ENCODE measurements around the gene UHMK1. TPM values are rescaled to one million over a fixed set of nuclear protein-coding genes. Genes with fewer than 3 reads are reported as not detected.

Gene UHMK1
- total RNA-seq, 4 donors from 2014 or later, result 26.5 to 57.1 (median 43.3) TPM

- peak; percentile 53 for DNase-seq
- intact Hi-C loops (cut with DNase I; ENCODE audit: low total_unique reads), result no loop called here
- H3K9me3 ChIP-seq, result no peaks in the 10 kb centered on the region
- no peak overlapping the region for H3K27ac ChIP-seq
- no peak overlapping the region for H3K4me3 ChIP-seq
- no peak for TF ChIP-seq POLR2A (IDR thresholded peaks at IDR 0.05)
- WGBS, 2 donors (ENCODE audit: low coverage in 1 of 2), result 57 to 62% methylated on average over 2 to 7 of the region's 7 CpGs
- no peaks in the 10 kb centered on the region for H3K27me3 ChIP-seq
- in situ Hi-C loops (cut with MboI; ENCODE audit: low pct_ligation_motif_present in 1 of 4, low pct_unique_long_range_greater_than_20kb in 1 of 4, low sequenced_read_pairs in 3 of 4), result no loop called here
- peaks cover 0 to 4% (median 0%) of the 10 kb centered on the region in 4 donors for H3K4me1 ChIP-seq
- H3K36me3 ChIP-seq, result peaks cover 0 to 10% (median 3%) of the 10 kb centered on the region in 4 donors
These were observed 32.8 kb downstream of the UHMK1 start for GRCh38 chr1:162530307-162530987.

- WGBS, 2 donors (ENCODE audit: low coverage in 1 of 2), result 94% methylated on average over 1 of the region's 1 CpG; no CpG with 5 or more reads in 1 of the 2 donors
- H3K4me1 ChIP-seq, result peaks cover 0 to 4% (median 0%) of the 10 kb centered on the region in 4 donors
- DNase-seq, result no peak
- no peaks in the 10 kb centered on the region for H3K27me3 ChIP-seq
- in situ Hi-C loops (cut with MboI; ENCODE audit: low pct_ligation_motif_present in 1 of 4, low pct_unique_long_range_greater_than_20kb in 1 of 4, low sequenced_read_pairs in 3 of 4) (no loop called here), intact Hi-C loops (cut with DNase I; ENCODE audit: low total_unique reads) (no loop called here)
- H3K36me3 ChIP-seq, result peaks cover 0 to 6% (median under 1%) of the 10 kb centered on the region in 4 donors
- no peaks in the 10 kb centered on the region for H3K9me3 ChIP-seq
- no peak overlapping the region for H3K27ac ChIP-seq
- no peak overlapping the region for H3K4me3 ChIP-seq
- TF ChIP-seq CTCF (IDR thresholded peaks at IDR 0.05), result no peak
- TF ChIP-seq POLR2AphosphoS5 (IDR thresholded peaks at IDR 0.05), result no peak
- TF ChIP-seq POLR2A (IDR thresholded peaks at IDR 0.05), result no peak
- no peak for TF ChIP-seq EP300 (IDR thresholded peaks at IDR 0.05; ENCODE audit: low read depth)
These were observed 33.3 kb downstream of the UHMK1 start for GRCh38 chr1:162530988-162531319.

GRCh38 chr1:162535501-162535900 lies 37.9 kb downstream of the UHMK1 start:
- intact Hi-C loops (cut with DNase I; ENCODE audit: low total_unique reads), result no loop called here
- in situ Hi-C loops (cut with MboI; ENCODE audit: low pct_ligation_motif_present in 1 of 4, low pct_unique_long_range_greater_than_20kb in 1 of 4, low sequenced_read_pairs in 3 of 4), result no loop called here
- TF ChIP-seq POLR2A (IDR thresholded peaks at IDR 0.05) (no peak), CTCF (IDR thresholded peaks at IDR 0.05) (no peak), POLR2AphosphoS5 (IDR thresholded peaks at IDR 0.05) (no peak), EP300 (IDR thresholded peaks at IDR 0.05; ENCODE audit: low read depth) (no peak)
- H3K27me3 ChIP-seq, result no peaks in the 10 kb centered on the region
- no peaks in the 10 kb centered on the region for H3K9me3 ChIP-seq
- 65 to 100% methylated on average over 1 of the region's 1 CpG for WGBS, 2 donors (ENCODE audit: low coverage in 1 of 2)
- H3K27ac ChIP-seq, result no peak overlapping the region
- no peak overlapping the region for H3K4me3 ChIP-seq
- no peaks in the 10 kb centered on the region for H3K36me3 ChIP-seq
- DNase-seq, result no peak
- H3K4me1 ChIP-seq, result peaks cover 0 to 4% (median 0%) of the 10 kb centered on the region in 4 donors

GRCh38 chr1:162536511-162536910 lies 38.9 kb downstream of the UHMK1 start:
- Histone ChIP-seq H3K27ac (no peak overlapping the region), H3K9me3 (no peaks in the 10 kb centered on the region), H3K27me3 (no peaks in the 10 kb centered on the region), H3K4me1 (no peaks in the 10 kb centered on the region), H3K36me3 (no peaks in the 10 kb centered on the region), H3K4me3 (no peak overlapping the region)
- WGBS, 2 donors (ENCODE audit: low coverage in 1 of 2), result 93 to 100% methylated on average over 1 to 2 of the region's 2 CpGs
- no peak for DNase-seq
- intact Hi-C loops (cut with DNase I; ENCODE audit: low total_unique reads), result no loop called here
- in situ Hi-C loops (cut with MboI; ENCODE audit: low pct_ligation_motif_present in 1 of 4, low pct_unique_long_range_greater_than_20kb in 1 of 4, low sequenced_read_pairs in 3 of 4), result no loop called here
- no peak for TF ChIP-seq POLR2A (IDR thresholded peaks at IDR 0.05)
- TF ChIP-seq POLR2AphosphoS5 (IDR thresholded peaks at IDR 0.05), result no peak
- no peak for TF ChIP-seq CTCF (IDR thresholded peaks at IDR 0.05)
- TF ChIP-seq EP300 (IDR thresholded peaks at IDR 0.05; ENCODE audit: low read depth), result no peak

- H3K4me1 ChIP-seq, result peaks cover 0 to 2% (median under 1%) of the 10 kb centered on the region in 4 donors
- no peaks in the 10 kb centered on the region for H3K27me3 ChIP-seq
- no peak for TF ChIP-seq CTCF (IDR thresholded peaks at IDR 0.05)
- TF ChIP-seq POLR2AphosphoS5 (IDR thresholded peaks at IDR 0.05), result no peak
- no peak for TF ChIP-seq EP300 (IDR thresholded peaks at IDR 0.05; ENCODE audit: low read depth)
- no peaks in the 10 kb centered on the region for H3K36me3 ChIP-seq
- WGBS, 2 donors (ENCODE audit: low coverage in 1 of 2), result 60 to 77% methylated on average over 1 to 2 of the region's 2 CpGs
- intact Hi-C loops (cut with DNase I; ENCODE audit: low total_unique reads) (no loop called here), in situ Hi-C loops (cut with MboI; ENCODE audit: low pct_ligation_motif_present in 1 of 4, low pct_unique_long_range_greater_than_20kb in 1 of 4, low sequenced_read_pairs in 3 of 4) (no loop called here)
- DNase-seq, result no peak
- H3K27ac ChIP-seq, result no peak overlapping the region
- H3K9me3 ChIP-seq, result no peaks in the 10 kb centered on the region
- no peak overlapping the region for H3K4me3 ChIP-seq
These were observed 39.6 kb downstream of the UHMK1 start for GRCh38 chr1:162537216-162537615.

All from transverse colon (tissue), 4 donors.